GM18873 (cell line): Measurements from ENCODE around the gene EPHB1.

Experiments used
- ATAC-seq: cut with Tn5 transposase; IDR thresholded peaks from one replicate; pipeline ENCODE4 v1.9.1; 2021; ENCODE audit warnings: mild to moderate bottlenecking, moderate library complexity, moderate number of reproducible peaks; ENCODE audit not compliant: unreplicated experiment, low FRiP score

Gene EPHB1

GRCh38 chr3:134794950-134795745 lies at the start of gene EPHB1:
Gene EPHB1, plus strand, starts transcription at chr3:134795260.
- ATAC-seq: peak; percentile 67

GRCh38 chr3:134748698-134749097 lies 46.4 kb upstream of the EPHB1 start:
- no peak for ATAC-seq

- no peak for ATAC-seq
These were observed 45.9 kb upstream of the EPHB1 start for GRCh38 chr3:134749174-134749573.

- no peak for ATAC-seq
These were observed 45.1 kb upstream of the EPHB1 start for GRCh38 chr3:134749802-134750553.

DNA sequence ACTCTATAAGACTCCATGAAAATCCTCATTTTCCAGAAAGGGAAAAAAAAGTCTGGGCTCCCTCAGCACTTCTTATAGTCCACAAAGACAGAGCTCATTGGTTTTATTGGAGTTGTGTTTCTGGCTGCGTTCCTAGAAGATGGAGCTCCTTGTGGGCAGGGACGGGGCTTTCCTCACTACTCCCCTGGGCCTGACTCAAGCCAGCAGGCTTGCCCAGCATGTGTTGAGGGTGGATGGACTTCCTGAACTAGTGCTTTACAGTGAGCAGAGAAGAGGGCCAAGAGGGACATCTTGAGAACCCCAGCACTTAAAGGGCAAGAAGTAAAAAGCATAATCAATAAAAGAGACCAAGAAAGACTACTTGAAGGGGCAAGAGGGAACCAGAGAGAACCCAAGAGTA lies 43.2 kb upstream of the EPHB1 start:
- ATAC-seq: no peak

GRCh38 chr3:134752761-134753461 lies 42.1 kb upstream of the EPHB1 start:
- ATAC-seq: no peak

GRCh38 chr3:134753999-134754742 lies 40.9 kb upstream of the EPHB1 start:
- no peak for ATAC-seq

DNA sequence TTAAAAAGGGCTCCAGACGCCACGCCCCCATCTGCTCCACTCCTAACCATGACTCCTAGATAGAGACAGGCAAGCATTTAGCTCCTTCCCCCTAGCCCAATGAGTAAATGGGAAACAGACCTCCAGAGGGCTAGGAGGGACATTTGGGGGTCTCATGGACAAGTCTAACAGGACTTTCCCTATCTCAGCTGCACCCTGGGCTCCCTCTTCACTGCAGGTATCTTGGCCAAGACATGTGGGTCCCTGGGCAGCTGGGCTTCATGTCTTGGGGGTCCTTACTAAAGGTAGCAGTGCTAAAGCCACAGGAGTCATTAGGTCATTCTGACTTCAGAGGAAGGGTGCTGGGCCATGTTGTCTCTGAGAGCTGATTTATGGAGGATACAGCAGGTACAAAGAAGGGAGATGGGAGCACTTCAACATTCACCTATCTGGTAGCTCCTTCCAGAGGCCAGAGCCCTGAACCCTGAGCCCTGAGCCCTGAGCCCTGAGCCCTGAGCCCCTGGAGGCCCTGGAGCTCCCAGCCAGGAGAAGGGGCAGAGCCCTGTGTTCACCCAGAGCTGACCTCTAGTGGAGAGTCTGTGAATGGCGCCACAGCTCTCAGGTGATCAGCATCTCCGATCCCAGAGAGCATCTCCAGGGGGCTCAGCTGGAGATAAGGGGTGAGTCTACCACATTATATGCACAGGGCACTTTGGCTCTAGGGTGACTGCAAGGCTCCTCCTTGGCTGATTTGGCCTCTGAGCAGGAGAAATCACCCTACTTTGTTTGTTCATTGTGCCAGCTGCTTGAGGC lies 40.1 kb upstream of the EPHB1 start:
- ATAC-seq: no peak

GRCh38 chr3:134755821-134756220 lies 39.2 kb upstream of the EPHB1 start:
- ATAC-seq: no peak

GRCh38 chr3:134757549-134758069 lies 37.5 kb upstream of the EPHB1 start:
- ATAC-seq: no peak

DNA sequence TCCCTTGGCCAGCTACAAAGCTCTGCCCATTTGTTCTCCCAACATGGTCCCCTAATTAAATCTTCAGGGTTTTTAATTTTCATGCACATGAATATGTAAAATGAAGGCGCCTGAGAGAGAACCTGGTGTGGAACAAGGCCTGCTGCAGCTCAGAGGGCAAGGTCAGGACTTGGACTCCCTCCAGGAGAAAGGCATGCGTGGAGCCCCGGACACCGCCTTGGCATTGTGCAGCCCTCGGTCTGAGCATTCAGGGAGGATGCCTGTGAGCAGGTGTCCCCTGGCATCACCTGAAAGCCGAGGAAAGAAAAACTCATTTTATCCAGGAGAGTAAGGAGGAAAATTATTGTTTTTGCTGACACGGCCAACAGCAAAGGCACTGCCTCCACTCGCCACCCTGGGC lies 33.8 kb upstream of the EPHB1 start:
- ATAC-seq: no peak

GRCh38 chr3:134762016-134762415 lies 33.0 kb upstream of the EPHB1 start:
- ATAC-seq: no peak

GRCh38 chr3:134765468-134765867 lies 29.6 kb upstream of the EPHB1 start:
- ATAC-seq: no peak

DNA sequence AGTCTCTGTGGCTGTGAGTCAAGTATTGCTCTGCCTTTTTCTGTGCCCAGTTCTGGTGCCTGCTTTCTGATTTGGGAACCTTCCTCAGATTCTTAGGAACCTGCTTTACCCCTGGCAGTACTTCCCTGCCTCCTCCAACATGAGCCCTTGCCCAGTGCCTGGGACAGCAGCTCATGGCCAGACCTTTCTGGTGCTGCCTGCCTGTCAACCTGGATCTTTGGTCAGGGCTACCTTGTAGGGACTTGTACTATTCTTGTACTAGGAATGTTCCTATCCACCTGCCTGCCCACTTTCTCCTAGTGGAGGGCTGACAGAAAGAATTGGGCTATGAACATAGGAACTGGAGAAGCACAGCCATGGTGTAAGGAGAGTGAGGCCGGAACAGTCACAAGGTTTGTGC lies 28.8 kb upstream of the EPHB1 start:
- ATAC-seq: no peak

GRCh38 chr3:134768116-134768515 lies 26.9 kb upstream of the EPHB1 start:
- ATAC-seq: no peak

GRCh38 chr3:134768837-134769236 lies 26.2 kb upstream of the EPHB1 start:
- ATAC-seq: no peak

DNA sequence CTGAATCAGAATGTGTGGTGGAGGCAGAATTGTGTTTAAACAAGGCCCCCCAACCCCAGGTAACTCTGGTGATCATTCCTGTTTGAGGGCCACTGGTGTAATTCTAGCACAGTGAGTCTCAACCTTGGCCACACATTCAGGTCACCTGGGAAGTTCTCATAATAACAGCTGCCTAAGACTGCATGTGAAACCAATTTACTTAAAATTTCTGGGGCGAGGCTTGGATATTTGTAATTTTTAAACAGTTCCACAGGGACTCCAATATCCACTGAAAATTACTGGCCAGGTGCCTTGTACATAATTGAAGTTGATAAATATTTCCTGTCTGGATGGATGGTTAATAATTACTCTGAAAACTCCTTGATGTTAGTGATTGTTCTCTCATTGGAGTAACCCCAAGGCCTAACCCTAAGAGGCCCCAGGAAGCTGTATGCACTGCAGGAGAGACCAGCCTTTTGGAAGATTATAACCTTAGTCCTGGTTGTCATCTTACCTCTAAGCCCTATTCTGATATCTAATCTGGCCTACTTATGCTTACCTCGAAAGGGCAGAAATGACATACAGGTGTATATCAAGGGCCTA lies 25.7 kb upstream of the EPHB1 start:
- no peak for ATAC-seq

DNA sequence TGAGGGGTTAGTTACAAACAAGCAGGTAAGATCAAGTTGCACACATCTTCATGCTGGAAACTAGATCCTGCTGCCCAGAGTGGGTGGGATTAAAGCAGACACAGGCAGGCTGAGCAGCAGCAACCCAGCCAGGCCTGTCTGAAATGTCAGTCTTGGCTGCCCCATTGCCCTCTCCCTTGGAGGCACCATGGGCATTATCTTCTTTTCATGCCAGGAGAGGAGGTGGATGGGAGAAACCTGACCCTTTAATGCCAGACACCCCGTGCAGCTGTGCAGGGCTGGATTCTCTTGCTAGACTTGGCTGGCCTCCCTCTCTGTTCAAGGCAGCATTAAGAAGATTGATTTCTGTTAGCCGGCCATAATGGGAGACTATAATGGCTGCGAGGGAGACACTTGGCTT lies 23.0 kb upstream of the EPHB1 start:
- no peak for ATAC-seq

DNA sequence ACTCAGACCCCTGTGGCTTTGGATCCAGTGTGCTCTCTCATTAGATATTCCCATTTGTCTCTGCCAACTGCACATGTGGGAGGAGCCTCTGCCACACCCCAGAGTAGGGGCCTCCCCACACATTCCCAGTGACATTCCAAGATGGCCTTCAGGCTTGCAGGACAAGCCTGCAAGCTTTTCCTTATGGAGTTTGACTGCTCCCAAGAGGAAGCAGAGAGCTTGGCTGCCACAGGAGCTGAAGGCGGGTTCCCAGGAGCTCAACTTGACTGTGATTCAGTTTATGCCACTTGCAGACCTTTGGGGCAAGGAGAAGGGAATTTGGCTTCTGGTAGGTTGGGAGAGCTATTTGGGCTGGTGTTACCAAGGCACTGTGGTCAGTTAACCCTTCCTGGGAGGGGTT lies 22.5 kb upstream of the EPHB1 start:
- ATAC-seq: no peak
